ENCODE data around the gene PIK3CG. TPM values are rescaled to one million over a fixed set of nuclear protein-coding genes. Genes with fewer than 3 reads are reported as not detected.

The PIK3CG gene
- not detected in 2 replicates for total RNA-seq (ENCODE audit: low replicate concordance)
- long read RNA-seq: 0 reads

DNA sequence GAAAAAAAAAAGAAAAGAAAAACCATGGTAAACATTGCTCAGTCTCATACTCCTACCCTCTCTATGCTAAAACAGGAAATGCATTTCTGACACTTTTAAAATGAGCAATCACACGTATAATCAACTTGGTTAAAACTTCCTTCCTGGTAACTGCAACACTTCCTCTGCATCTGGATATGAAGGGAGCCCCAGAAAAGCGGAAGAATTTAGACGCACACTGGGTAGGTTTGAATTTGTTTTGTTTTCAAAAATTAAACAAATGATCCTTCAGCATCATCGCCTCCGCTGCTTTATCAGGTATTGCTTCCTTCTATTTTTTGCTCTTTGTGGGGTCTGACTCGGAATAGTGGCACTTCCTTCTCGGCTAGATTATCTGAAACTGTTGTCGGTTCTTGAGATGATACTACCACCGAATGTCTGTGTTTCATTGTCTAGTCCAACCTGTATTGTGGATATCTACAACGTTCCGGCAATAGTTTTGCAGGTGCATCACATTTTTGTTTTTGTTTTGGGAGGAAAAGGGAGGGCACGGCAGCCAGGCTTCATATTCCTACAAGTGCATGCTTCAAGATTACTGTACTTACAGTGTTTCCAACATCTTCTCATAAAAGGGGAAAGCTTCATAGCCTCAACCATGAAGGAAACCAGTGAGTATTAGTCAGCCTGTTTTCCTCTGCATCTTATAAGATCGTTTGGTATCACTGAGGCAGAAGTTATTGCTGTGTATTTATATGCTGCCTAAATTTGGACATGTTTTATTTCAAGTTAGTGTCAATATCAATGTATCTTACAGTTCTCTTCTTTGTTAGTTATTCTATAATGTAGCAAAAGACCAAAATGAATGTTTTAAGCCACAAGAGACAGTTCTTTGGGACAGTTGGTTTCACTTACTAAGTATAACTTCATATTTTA, at the start of gene PIK3CG:
Gene PIK3CG (plus strand): TSS at position 153 of the 912 bp plus-strand sequence. CDS start 2,280 bp downstream, outside the sequence.
- H3K36me3 Mint-ChIP-seq: no peaks in the 10 kb centered on the region
- no peak for TF ChIP-seq CTCF (conservative IDR thresholded peaks at IDR 0.05)
- no peak for DNase-seq (ENCODE audit: extremely low spot score, unreplicated experiment)

DNA sequence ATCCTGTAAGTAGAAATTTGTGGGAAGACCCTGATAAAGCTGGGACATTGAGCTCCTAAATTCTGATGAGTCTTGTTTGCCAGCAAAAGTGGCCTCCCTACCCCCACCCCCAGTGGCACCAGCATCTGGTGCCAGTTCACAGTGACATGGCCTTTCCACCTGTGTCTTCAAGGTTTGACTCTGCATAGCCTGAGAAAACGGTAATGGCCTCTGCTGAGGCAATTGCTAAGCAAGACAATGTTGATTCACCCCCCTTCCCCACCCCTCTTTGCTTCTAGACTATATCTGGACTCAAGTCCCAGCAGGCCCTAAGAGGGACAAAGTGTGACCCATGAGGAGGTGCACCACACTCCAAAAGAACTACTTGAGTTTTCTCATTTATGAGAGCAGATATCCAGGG, 48.0 kb upstream of the PIK3CG start:
- TF ChIP-seq CTCF (conservative IDR thresholded peaks at IDR 0.05): no peak
- DNase-seq (ENCODE audit: extremely low spot score, unreplicated experiment): no peak
- H3K27ac Mint-ChIP-seq: no peak overlapping the region
- H3K9me3 Mint-ChIP-seq: no peaks in the 10 kb centered on the region
- H3K36me3 Mint-ChIP-seq: no peaks in the 10 kb centered on the region
- H3K4me1 Mint-ChIP-seq (ENCODE audit: unreplicated experiment): no peaks in the 10 kb centered on the region
- no peak overlapping the region for H3K4me3 Mint-ChIP-seq
- no peaks in the 10 kb centered on the region for H3K27me3 Mint-ChIP-seq

More for the DNA sequence above, at the start of gene PIK3CG:
- Mint-ChIP-seq H3K9me3 (no peaks in the 10 kb centered on the region), H3K27me3 (no peaks in the 10 kb centered on the region), H3K4me3 (no peak within 1 kb of the TSS), H3K27ac (no peak within 1 kb of the TSS), H3K4me1 (ENCODE audit: unreplicated experiment) (peaks cover 15% of the 10 kb centered on the region)

GRCh38 chr7:106818736-106819135, 46.3 kb upstream of the PIK3CG start:
- Mint-ChIP-seq H3K27me3 (no peaks in the 10 kb centered on the region), H3K27ac (no peak overlapping the region), H3K9me3 (no peaks in the 10 kb centered on the region), H3K36me3 (no peaks in the 10 kb centered on the region), H3K4me3 (no peak overlapping the region), H3K4me1 (ENCODE audit: unreplicated experiment) (no peaks in the 10 kb centered on the region)
- no peak for DNase-seq (ENCODE audit: extremely low spot score, unreplicated experiment)
- no peak for TF ChIP-seq CTCF (conservative IDR thresholded peaks at IDR 0.05)

DNA sequence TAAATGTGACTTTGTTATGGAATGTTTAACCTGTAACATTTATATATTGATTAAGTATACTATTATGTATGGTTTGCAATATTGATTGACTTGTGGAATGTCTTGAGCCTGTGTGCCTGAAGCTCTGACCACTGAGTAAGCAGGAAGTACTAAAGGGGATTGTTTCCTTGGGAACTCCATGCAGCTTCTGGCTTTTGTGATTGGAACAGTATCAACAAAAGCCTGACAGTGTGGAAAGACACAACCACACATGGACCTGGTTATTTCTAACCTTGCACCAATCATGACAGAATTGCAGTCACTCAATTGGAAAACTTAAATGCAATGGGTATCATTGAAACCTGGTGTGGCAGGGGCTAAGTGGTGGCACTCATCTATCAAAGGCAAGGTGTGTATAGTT, 45.5 kb upstream of the PIK3CG start:
- TF ChIP-seq CTCF (conservative IDR thresholded peaks at IDR 0.05): no peak
- no peak for DNase-seq (ENCODE audit: extremely low spot score, unreplicated experiment)
- Mint-ChIP-seq H3K36me3 (no peaks in the 10 kb centered on the region), H3K27me3 (peaks cover 1% of the 10 kb centered on the region), H3K9me3 (no peaks in the 10 kb centered on the region), H3K27ac (no peak overlapping the region), H3K4me3 (no peak overlapping the region), H3K4me1 (ENCODE audit: unreplicated experiment) (no peaks in the 10 kb centered on the region)

GRCh38 chr7:106820321-106821217, 44.5 kb upstream of the PIK3CG start:
- Mint-ChIP-seq H3K4me1 (ENCODE audit: unreplicated experiment) (no peaks in the 10 kb centered on the region), H3K9me3 (no peaks in the 10 kb centered on the region)
- no peak for TF ChIP-seq CTCF (conservative IDR thresholded peaks at IDR 0.05)

More at GRCh38 chr7:106820321-106821217, 44.5 kb upstream of the PIK3CG start:
- Mint-ChIP-seq H3K27ac (no peak overlapping the region), H3K4me3 (no peak overlapping the region), H3K36me3 (no peaks in the 10 kb centered on the region), H3K27me3 (peaks cover 3% of the 10 kb centered on the region)
- DNase-seq (ENCODE audit: extremely low spot score, unreplicated experiment): no peak

Data from type B pancreatic cell (in vitro differentiated cells).